A549 (cell line): ENCODE results near the gene PAEP. TPM values are rescaled to one million over a fixed set of nuclear protein-coding genes. Genes with fewer than 3 reads are reported as not detected.

Experiments
- ATAC-seq, 2 experiments: fragments of 200-7000 bp in 1 of 2; fragments of >200 bp in 1 of 2; cut with Nextera tagmentation in 1 of 2; cut with Tn5 transposase in 1 of 2; 3 replicates each; pipeline versions ENCODE4 v1.8.0 to v1.9.1; 2018 to 2020; ENCODE audit warnings: mild to moderate bottlenecking in 1 of 2, moderate library complexity in 1 of 2
- CTCF ChIA-PET: fragments of 300-600 bp; sonication (Branson Sonifier 250); formaldehyde crosslinking; extraction: SDS; loops from one replicate; lab custom pipeline; 2021; ENCODE audit warnings: antibody characterized with exemption, inconsistent platforms; lab: Yijun Ruan, JAX
- POLR2A ChIA-PET: fragments of 350-600 bp; formaldehyde crosslinking; extraction: SDS; loops from one replicate; lab custom pipeline; 2021; ENCODE audit warnings: antibody characterized with exemption, inconsistent platforms; lab: Yijun Ruan, JAX
- DNase-seq, 2 experiments: peaks; one replicate each; pipeline versions ENCODE4 v3.0.0 to v3.0.0-alpha.2; 2011 to 2016; ENCODE audit warnings: low read depth in 1 of 2, low spot score in 1 of 2
- FAIRE-seq: peaks from 2 replicates; lab custom pipeline; 2011; peaks lifted over from hg19 to GRCh38; lab: Jason Lieb, UNC
- H3K27ac ChIP-seq, 2 experiments: fragments of >200 bp; sonication (Bioruptor Twin); formaldehyde crosslinking; 3 replicates each; pipeline ENCODE4 v1.5.1; 2016 to 2017
- H3K4me1 ChIP-seq: fragments of >200 bp; sonication (Bioruptor Twin); formaldehyde crosslinking; 3 replicates; pipeline ENCODE4 v1.6.1; 2016
- H3K4me2 ChIP-seq: fragments of >200 bp; sonication (Bioruptor Twin); formaldehyde crosslinking; 3 replicates; pipeline ENCODE4 v1.6.1; 2016
- H3K4me3 ChIP-seq: fragments of >200 bp; sonication (Bioruptor Twin); formaldehyde crosslinking; 3 replicates; pipeline ENCODE4 v1.5.1; 2016
- H3K9me3 ChIP-seq: fragments of >200 bp; sonication (Bioruptor Twin); formaldehyde crosslinking; 3 replicates; pipeline ENCODE4 v1.6.1; 2016
- BHLHE40 ChIP-seq: IDR thresholded peaks from 2 replicates; pipeline ENCODE4 v1.6.1; 2012; ENCODE audit warnings: low read depth, low read length, inconsistent platforms
- CBX8 ChIP-seq: fragments of 200-600 bp; sonication (generic); IDR thresholded peaks from 2 replicates; pipeline ENCODE4 v1.6.1; 2016
- CHD2 ChIP-seq: fragments of 150-350 bp; IDR thresholded peaks from 2 replicates; pipeline ENCODE4 v1.6.1; 2014; ENCODE audit warnings: low read length; ENCODE audit not compliant: partially characterized antibody
- EHF ChIP-seq: fragments of 250-450 bp; sonication (Bioruptor Pico); IDR thresholded peaks from 2 replicates; pipeline ENCODE4 v1.5.0; 2020; ENCODE audit warnings: mild to moderate bottlenecking
- EP300 ChIP-seq, 2 experiments: fragments of >200 bp; sonication (Bioruptor Twin); formaldehyde crosslinking; IDR thresholded peaks; 2 replicates in 1 of 2; 3 replicates in 1 of 2; pipeline ENCODE4 v1.6.1; 2016 to 2017
- FOSB ChIP-seq: fragments of 250-450 bp; sonication (Bioruptor Pico); IDR thresholded peaks from 2 replicates; pipeline ENCODE4 v1.5.0; 2020; ENCODE audit warnings: mild to moderate bottlenecking, moderate library complexity
- FOSL2 ChIP-seq, 2 experiments: fragments of 450-650 bp in 1 of 2; fragments of >200 bp in 1 of 2; sonication (Bioruptor Twin) in 1 of 2; formaldehyde crosslinking; IDR thresholded peaks; 2 replicates each; pipeline versions ENCODE4 v1.5.0 to v1.6.1; 2016 to 2020; ENCODE audit warnings: mild to moderate bottlenecking in 1 of 2, moderate library complexity in 1 of 2
- FOXS1 ChIP-seq: fragments of 250-450 bp; sonication (Bioruptor Pico); IDR thresholded peaks from 2 replicates; pipeline ENCODE4 v1.5.0; 2020; ENCODE audit warnings: mild to moderate bottlenecking, moderate library complexity
- HES2 ChIP-seq: fragments of >200 bp; sonication (Bioruptor Twin); formaldehyde crosslinking; IDR thresholded peaks from 2 replicates; pipeline ENCODE4 v1.6.1; 2016
- HEYL ChIP-seq: fragments of 250-450 bp; sonication (Bioruptor Pico); IDR thresholded peaks from 2 replicates; pipeline ENCODE4 v1.8.0; 2021; ENCODE audit warnings: mild to moderate bottlenecking, moderate library complexity
- HOXA7 ChIP-seq: fragments of 250-450 bp; sonication (Bioruptor Pico); IDR thresholded peaks from 2 replicates; pipeline ENCODE4 v1.5.0; 2020; ENCODE audit warnings: mild to moderate bottlenecking, moderate library complexity
- HOXB5 ChIP-seq: fragments of 250-450 bp; sonication (Bioruptor Pico); IDR thresholded peaks from 2 replicates; pipeline ENCODE4 v1.5.0; 2020; ENCODE audit warnings: mild to moderate bottlenecking, moderate library complexity
- JUN ChIP-seq, 2 experiments: fragments of >200 bp; sonication (Bioruptor Twin); formaldehyde crosslinking; IDR thresholded peaks; 2 replicates in 1 of 2; 3 replicates in 1 of 2; pipeline ENCODE4 v1.6.1; 2016 to 2017
- NFE2L2 ChIP-seq: fragments of 150-350 bp; conservative IDR thresholded peaks from 2 replicates; pipeline ENCODE4 v1.6.1; 2014; ENCODE audit warnings: low read length
- NR3C1 ChIP-seq: fragments of >200 bp; sonication (Bioruptor Twin); formaldehyde crosslinking; IDR thresholded peaks from 3 replicates; pipeline ENCODE4 v1.6.1; 2017
- PHF8 ChIP-seq: fragments of 200-600 bp; sonication (generic); IDR thresholded peaks from 2 replicates; pipeline ENCODE4 v1.6.1; 2016; ENCODE audit warnings: low read depth, mild to moderate bottlenecking, antibody characterized with exemption, moderate library complexity, borderline replicate concordance
- RCOR1 ChIP-seq: fragments of 150-350 bp; IDR thresholded peaks from 2 replicates; pipeline ENCODE4 v1.6.1; 2014; ENCODE audit warnings: antibody characterized with exemption, low read length, low read depth
- RNF2 ChIP-seq: fragments of 200-600 bp; sonication (generic); IDR thresholded peaks from 2 replicates; pipeline ENCODE4 v1.6.1; 2016; ENCODE audit warnings: low read depth, mild to moderate bottlenecking, antibody characterized with exemption, moderate library complexity, borderline replicate concordance
- SMC3 ChIP-seq: fragments of >200 bp; sonication (Bioruptor Twin); formaldehyde crosslinking; IDR thresholded peaks from 3 replicates; pipeline ENCODE4 v1.6.1; 2018; ENCODE audit warnings: inconsistent platforms
- SREBF2 ChIP-seq: fragments of 450-650 bp; IDR thresholded peaks from 2 replicates; pipeline ENCODE4 v1.6.1; 2014; ENCODE audit warnings: mild to moderate bottlenecking, moderate library complexity
- USF2 ChIP-seq: fragments of 450-650 bp; IDR thresholded peaks from 2 replicates; pipeline ENCODE4 v1.6.1; 2014; ENCODE audit warnings: antibody characterized with exemption
- ZNF302 ChIP-seq: fragments of 250-450 bp; sonication (Bioruptor Pico); IDR thresholded peaks from 2 replicates; pipeline ENCODE4 v1.9.0; 2021; ENCODE audit warnings: inconsistent platforms, mild to moderate bottlenecking, moderate library complexity
- ZSCAN20 ChIP-seq: fragments of 250-450 bp; sonication (Bioruptor Pico); IDR thresholded peaks from 2 replicates; pipeline ENCODE4 v1.8.0; 2022; ENCODE audit warnings: mild to moderate bottlenecking, moderate library complexity
- WGBS: methylation state at CpG from one replicate; pipeline ENCODE4 v1.1.6; 2017; ENCODE audit errors: missing lambda C conversion rate; 5-methylcytosine and 5-hydroxymethylcytosine counted together
- polyA plus RNA-seq, 4 experiments: library from polyadenylated mRNA; depleted of rRNA in 3 of 4; stranded (reverse); fragments of >200 nt; fragmentation: RNase III in 1 of 4; extraction: RNeasy Plus Mini Kit Qiagen cat#74134 plus additional on column Dnase treatment in 1 of 4; gene quantifications; 2 replicates in 3 of 4; 3 replicates in 1 of 4; pipeline ENCODE4 v1.2.3, GENCODE V29; 2011 to 2017
- TF ChIP-seq, protein P1 (sequence below): fragments of >200 bp; sonication (Bioruptor Twin); formaldehyde crosslinking; IDR thresholded peaks from 3 replicates; pipeline ENCODE4 v1.6.1; 2016
- TF ChIP-seq, protein P2 (sequence below): fragments of 200-600 bp; sonication (generic); IDR thresholded peaks from 2 replicates; pipeline ENCODE4 v1.6.1; 2016; ENCODE audit warnings: antibody characterized with exemption, mild to moderate bottlenecking, moderate library complexity

Gene PAEP
- polyA plus RNA-seq, 2 of the 4 experiments (the other 2 are of a cell fraction) = not detected

- no peaks in the 10 kb centered on the region for H3K4me1 ChIP-seq
- ChIA-PET CTCF (interaction anchor here (2.0 to 2.5 kb wide), 2 partner anchors 22 to 77 kb away, joined by 5 to 11 read pairs; no protein-coding TSS in a partner anchor), POLR2A (no interaction called here)
- no peak overlapping the region for H3K4me3 ChIP-seq
- DNase-seq = no peak
- H3K9me3 ChIP-seq = no peaks in the 10 kb centered on the region
- no peak overlapping the region for H3K4me2 ChIP-seq
- no peak for ATAC-seq
- TF ChIP-seq EHF (CRISPR knock-in tag) = no peak
- TF ChIP-seq, protein P1, sequence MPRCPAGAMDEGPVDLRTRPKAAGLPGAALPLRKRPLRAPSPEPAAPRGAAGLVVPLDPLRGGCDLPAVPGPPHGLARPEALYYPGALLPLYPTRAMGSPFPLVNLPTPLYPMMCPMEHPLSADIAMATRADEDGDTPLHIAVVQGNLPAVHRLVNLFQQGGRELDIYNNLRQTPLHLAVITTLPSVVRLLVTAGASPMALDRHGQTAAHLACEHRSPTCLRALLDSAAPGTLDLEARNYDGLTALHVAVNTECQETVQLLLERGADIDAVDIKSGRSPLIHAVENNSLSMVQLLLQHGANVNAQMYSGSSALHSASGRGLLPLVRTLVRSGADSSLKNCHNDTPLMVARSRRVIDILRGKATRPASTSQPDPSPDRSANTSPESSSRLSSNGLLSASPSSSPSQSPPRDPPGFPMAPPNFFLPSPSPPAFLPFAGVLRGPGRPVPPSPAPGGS = no peak
- no peak for TF ChIP-seq JUN (IDR thresholded peaks at IDR 0.05)
- TF ChIP-seq SREBF2 = no peak
- no peak for TF ChIP-seq HES2
- TF ChIP-seq EP300 (IDR thresholded peaks at IDR 0.05) = no peak
- TF ChIP-seq NFE2L2 = no peak
- no peak for TF ChIP-seq ZSCAN20 (CRISPR knock-in tag)
- TF ChIP-seq FOSL2 (IDR thresholded peaks at IDR 0.05) = no peak
- no peak for TF ChIP-seq FOSL2 (CRISPR knock-in tag; IDR thresholded peaks at IDR 0.05)
- TF ChIP-seq RCOR1 = no peak
- no peak for TF ChIP-seq RNF2
- TF ChIP-seq USF2 = no peak
- TF ChIP-seq HEYL (CRISPR knock-in tag) = no peak
- 49% methylated on average over 18 of the region's 18 CpGs for WGBS
- H3K27ac ChIP-seq = no peak overlapping the region
- FAIRE-seq = no peak
Observed at GRCh38 chr9:135581636-135582426, 20.3 kb downstream of the PAEP start.

DNA sequence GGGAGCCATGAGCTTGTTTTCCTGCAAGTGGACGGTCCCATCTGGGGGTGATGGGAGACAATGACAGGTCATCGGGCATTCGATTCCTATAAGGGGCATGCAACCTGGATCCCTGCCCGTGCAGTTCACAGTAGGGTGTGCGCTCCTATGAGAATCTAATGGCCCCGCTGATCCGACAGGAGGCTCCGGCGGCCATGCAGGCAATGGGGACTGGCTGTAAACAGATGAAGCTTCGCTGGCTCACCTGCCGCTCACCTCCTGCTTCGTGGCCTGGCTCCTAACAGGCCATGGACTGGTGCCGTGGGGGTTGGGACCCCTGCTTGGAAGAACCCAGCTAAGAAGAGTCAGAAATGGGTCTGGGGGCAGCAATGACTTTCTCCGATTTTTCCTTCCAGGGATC is 21.0 kb downstream of the PAEP start:
- WGBS = 55% methylated on average over 14 of the region's 14 CpGs

DNA sequence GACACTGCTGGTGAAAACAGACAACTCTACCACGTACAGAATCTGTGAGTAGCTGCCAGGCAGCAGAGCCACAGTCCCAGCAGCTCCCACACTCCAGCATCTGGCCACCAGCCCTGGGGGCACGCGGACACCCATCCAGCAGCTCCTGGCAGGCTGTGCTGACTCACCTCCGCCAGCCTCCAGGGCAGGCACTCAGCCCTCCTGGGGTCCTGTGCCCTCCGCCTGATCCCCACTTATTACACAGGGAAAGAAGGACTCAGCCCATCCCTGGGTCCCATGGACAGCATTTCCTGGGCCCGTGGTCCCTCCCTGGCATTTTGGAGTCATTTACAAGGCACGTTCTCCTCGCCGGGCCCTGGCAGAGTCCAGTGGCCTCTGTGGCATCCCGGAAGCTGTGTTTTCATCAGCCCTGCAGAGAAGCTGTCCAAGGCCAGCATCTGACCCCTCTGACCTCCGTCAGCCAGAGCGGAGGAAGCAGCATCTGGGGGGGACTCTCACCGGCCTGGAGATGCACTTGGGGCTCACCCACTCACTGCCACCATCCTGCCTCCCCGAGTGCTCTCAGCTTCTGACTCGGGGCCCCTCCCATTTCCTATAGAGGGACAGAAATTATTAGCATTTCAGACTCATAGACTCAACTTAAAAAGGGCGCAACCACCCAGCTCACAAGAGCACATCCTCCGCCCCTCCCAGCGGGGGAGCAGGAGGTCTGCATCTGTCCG is 21.6 kb downstream of the PAEP start:
- Histone ChIP-seq H3K4me1 (no peaks in the 10 kb centered on the region), H3K4me3 (no peak overlapping the region), H3K9me3 (no peaks in the 10 kb centered on the region), H3K4me2 (no peak overlapping the region), H3K27ac (no peak overlapping the region)
- TF ChIP-seq ZNF302 (CRISPR knock-in tag) = no peak
- no peak for TF ChIP-seq RCOR1
- TF ChIP-seq PHF8 = no peak
- no peak for TF ChIP-seq SMC3
- TF ChIP-seq HOXB5 = no peak
- no peak for TF ChIP-seq ZSCAN20 (CRISPR knock-in tag)
- no peak for TF ChIP-seq HOXA7 (CRISPR knock-in tag)
- no peak for TF ChIP-seq CBX8
- TF ChIP-seq CHD2 = no peak
- no peak for TF ChIP-seq BHLHE40
- TF ChIP-seq, protein P2, sequence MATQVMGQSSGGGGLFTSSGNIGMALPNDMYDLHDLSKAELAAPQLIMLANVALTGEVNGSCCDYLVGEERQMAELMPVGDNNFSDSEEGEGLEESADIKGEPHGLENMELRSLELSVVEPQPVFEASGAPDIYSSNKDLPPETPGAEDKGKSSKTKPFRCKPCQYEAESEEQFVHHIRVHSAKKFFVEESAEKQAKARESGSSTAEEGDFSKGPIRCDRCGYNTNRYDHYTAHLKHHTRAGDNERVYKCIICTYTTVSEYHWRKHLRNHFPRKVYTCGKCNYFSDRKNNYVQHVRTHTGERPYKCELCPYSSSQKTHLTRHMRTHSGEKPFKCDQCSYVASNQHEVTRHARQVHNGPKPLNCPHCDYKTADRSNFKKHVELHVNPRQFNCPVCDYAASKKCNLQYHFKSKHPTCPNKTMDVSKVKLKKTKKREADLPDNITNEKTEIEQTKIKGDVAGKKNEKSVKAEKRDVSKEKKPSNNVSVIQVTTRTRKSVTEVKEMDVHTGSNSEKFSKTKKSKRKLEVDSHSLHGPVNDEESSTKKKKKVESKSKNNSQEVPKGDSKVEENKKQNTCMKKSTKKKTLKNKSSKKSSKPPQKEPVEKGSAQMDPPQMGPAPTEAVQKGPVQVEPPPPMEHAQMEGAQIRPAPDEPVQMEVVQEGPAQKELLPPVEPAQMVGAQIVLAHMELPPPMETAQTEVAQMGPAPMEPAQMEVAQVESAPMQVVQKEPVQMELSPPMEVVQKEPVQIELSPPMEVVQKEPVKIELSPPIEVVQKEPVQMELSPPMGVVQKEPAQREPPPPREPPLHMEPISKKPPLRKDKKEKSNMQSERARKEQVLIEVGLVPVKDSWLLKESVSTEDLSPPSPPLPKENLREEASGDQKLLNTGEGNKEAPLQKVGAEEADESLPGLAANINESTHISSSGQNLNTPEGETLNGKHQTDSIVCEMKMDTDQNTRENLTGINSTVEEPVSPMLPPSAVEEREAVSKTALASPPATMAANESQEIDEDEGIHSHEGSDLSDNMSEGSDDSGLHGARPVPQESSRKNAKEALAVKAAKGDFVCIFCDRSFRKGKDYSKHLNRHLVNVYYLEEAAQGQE = no peak
- POLR2A ChIA-PET = no interaction called here
- 54% methylated on average over 12 of the region's 19 CpGs for WGBS
- FAIRE-seq = no peak
- CTCF ChIA-PET = interaction anchor here (2.0 to 2.5 kb wide), 2 partner anchors 21 to 79 kb away, joined by 5 to 11 read pairs; no protein-coding TSS in a partner anchor
- no peak; a peak in 1 of 6 replicates for ATAC-seq
- DNase-seq = no peak

More for the DNA sequence above, 21.0 kb downstream of the PAEP start:
- FAIRE-seq (no peak), ATAC-seq (no peak), DNase-seq (no peak)
- H3K9me3 ChIP-seq = no peaks in the 10 kb centered on the region
- no peak overlapping the region for H3K4me2 ChIP-seq
- TF ChIP-seq FOSB (CRISPR knock-in tag) (no peak), FOXS1 (CRISPR knock-in tag) (no peak), NR3C1 (no peak), FOSL2 (IDR thresholded peaks at IDR 0.05) (no peak), FOSL2 (CRISPR knock-in tag; IDR thresholded peaks at IDR 0.05) (no peak)
- H3K4me1 ChIP-seq = no peaks in the 10 kb centered on the region
- H3K27ac ChIP-seq = no peak overlapping the region
- CTCF ChIA-PET = interaction anchor here (2.0 to 2.5 kb wide), 2 partner anchors 21 to 78 kb away, joined by 5 to 11 read pairs; no protein-coding TSS in a partner anchor
- POLR2A ChIA-PET = no interaction called here
- no peak overlapping the region for H3K4me3 ChIP-seq
